Upper lobe of left lung (tissue), 4 donors: ENCODE results near the gene WDR59.

Experiments used
- POLR2A ChIP-seq, 4 donors: fragments of 450-650 bp; IDR thresholded peaks; one replicate each; pipeline ENCODE4 v1.5.1; 2016 to 2017; ENCODE audit warnings: antibody characterized with exemption in 4 of 4, mild to moderate bottlenecking in 2 of 4
- POLR2AphosphoS5 ChIP-seq, 2 donors: sonication (generic); formaldehyde crosslinking; IDR thresholded peaks; one replicate each; pipeline ENCODE4 v1.5.1; 2017; ENCODE audit warnings: antibody characterized with exemption in 2 of 2
- TF ChIP-seq, protein P1 (sequence below), 6 experiments: fragments of 450-650 bp in 4 of 6; fragments of 200-600 bp in 2 of 6; sonication (generic) in 2 of 6; IDR thresholded peaks; one replicate each; pipeline ENCODE4 v1.5.1; 2016 to 2019; ENCODE audit warnings: antibody characterized with exemption in 6 of 6

DNA sequence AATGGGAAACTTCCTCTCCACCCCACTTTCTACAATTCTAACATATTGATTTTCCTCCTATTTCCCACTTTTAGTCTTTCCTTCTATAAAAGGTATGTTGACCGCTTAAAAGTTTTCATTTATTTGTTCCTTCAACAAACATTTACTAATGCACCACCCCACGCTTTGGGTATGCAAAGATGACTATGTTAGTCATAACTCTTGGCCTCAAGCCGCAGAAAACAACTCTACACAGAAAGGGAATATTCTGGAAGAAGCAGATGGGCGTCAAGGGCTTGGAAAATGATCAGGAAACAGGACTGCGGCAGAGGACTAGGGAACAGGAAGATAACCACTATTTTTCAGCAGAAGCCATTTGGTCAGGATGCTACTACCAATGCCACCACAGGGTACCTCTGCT lies 153.5 kb downstream of the WDR59 start:
- TF ChIP-seq, protein P1, sequence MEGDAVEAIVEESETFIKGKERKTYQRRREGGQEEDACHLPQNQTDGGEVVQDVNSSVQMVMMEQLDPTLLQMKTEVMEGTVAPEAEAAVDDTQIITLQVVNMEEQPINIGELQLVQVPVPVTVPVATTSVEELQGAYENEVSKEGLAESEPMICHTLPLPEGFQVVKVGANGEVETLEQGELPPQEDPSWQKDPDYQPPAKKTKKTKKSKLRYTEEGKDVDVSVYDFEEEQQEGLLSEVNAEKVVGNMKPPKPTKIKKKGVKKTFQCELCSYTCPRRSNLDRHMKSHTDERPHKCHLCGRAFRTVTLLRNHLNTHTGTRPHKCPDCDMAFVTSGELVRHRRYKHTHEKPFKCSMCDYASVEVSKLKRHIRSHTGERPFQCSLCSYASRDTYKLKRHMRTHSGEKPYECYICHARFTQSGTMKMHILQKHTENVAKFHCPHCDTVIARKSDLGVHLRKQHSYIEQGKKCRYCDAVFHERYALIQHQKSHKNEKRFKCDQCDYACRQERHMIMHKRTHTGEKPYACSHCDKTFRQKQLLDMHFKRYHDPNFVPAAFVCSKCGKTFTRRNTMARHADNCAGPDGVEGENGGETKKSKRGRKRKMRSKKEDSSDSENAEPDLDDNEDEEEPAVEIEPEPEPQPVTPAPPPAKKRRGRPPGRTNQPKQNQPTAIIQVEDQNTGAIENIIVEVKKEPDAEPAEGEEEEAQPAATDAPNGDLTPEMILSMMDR (IDR thresholded peaks at IDR 0.05) = no peak
- no peak for TF ChIP-seq POLR2AphosphoS5 (IDR thresholded peaks at IDR 0.05)
- no peak for TF ChIP-seq POLR2A (IDR thresholded peaks at IDR 0.05)
